ENCODE measurements around the gene ZBTB9. TPM values are rescaled to one million over a fixed set of nuclear protein-coding genes. Genes with fewer than 3 reads are reported as not detected.

Gene ZBTB9
- total RNA-seq, 1 experiment from 2014 or later = 18.1 TPM

- intact Hi-C loops (cut with micrococcal nuclease; ENCODE audit: unreplicated experiment) = no loop called here
- Mint-ChIP-seq H3K27me3 (ENCODE audit: unreplicated experiment) (peaks cover 8% of the 10 kb centered on the region), H3K36me3 (ENCODE audit: insufficient read depth, unreplicated experiment) (no peaks in the 10 kb centered on the region), H3K4me3 (ENCODE audit: low read depth, unreplicated experiment) (no peak overlapping the region), H3K27ac (ENCODE audit: unreplicated experiment) (no peak overlapping the region), H3K9me3 (ENCODE audit: low read depth, unreplicated experiment) (peaks cover 2% of the 10 kb centered on the region), H3K4me1 (ENCODE audit: low read depth, unreplicated experiment) (peaks cover 12% of the 10 kb centered on the region)
- no TSS peak for BruUV-seq (replicated peaks)
- no peak for TF ChIP-seq CTCF (IDR thresholded peaks at IDR 0.05; ENCODE audit: unreplicated experiment)
- no peak for DNase-seq
- CTCF ChIA-PET = interaction anchor here (0.7 kb wide), 1 partner anchor 74 kb away, joined by 3 read pairs; no protein-coding TSS in a partner anchor
These were observed 50.1 kb downstream of the ZBTB9 start for GRCh38 chr6:33504486-33504885.

GRCh38 chr6:33505548-33506370 lies 51.4 kb downstream of the ZBTB9 start:
- CTCF ChIA-PET = interaction anchor here (0.6 to 0.7 kb wide), 3 partner anchors 18 to 433 kb away, joined by 3 to 4 read pairs (median 4); no protein-coding TSS in a partner anchor
- H3K27me3 Mint-ChIP-seq (ENCODE audit: unreplicated experiment) = no peaks in the 10 kb centered on the region
- TF ChIP-seq CTCF (IDR thresholded peaks at IDR 0.05; ENCODE audit: unreplicated experiment) = no peak
- H3K4me1 Mint-ChIP-seq (ENCODE audit: low read depth, unreplicated experiment) = peaks cover 12% of the 10 kb centered on the region
- no peak for DNase-seq
- H3K36me3 Mint-ChIP-seq (ENCODE audit: insufficient read depth, unreplicated experiment) = no peaks in the 10 kb centered on the region
- no peak overlapping the region for H3K4me3 Mint-ChIP-seq (ENCODE audit: low read depth, unreplicated experiment)
- no peaks in the 10 kb centered on the region for H3K9me3 Mint-ChIP-seq (ENCODE audit: low read depth, unreplicated experiment)
- no peak overlapping the region for H3K27ac Mint-ChIP-seq (ENCODE audit: unreplicated experiment)
- intact Hi-C loops (cut with micrococcal nuclease; ENCODE audit: unreplicated experiment) = no loop called here
- BruUV-seq (replicated peaks) = no TSS peak

Small RNA genes within 50 kb of the gene (microRNA-seq; reads per million reads assigned to microRNA genes)
- not detected for gene MIR5004

Other genes with a start within 250 kb of the ZBTB9 start
- gene HSD17B8, start 249.9 kb upstream of the ZBTB9 start, total RNA-seq (2022) = 40.4 and 41.7 TPM in 2 replicates
- 53.9 and 58.9 TPM in 2 replicates for gene RING1, start 246.1 kb upstream of the ZBTB9 start, total RNA-seq (2022)
- 99.7 and 104 TPM in 2 replicates for gene VPS52, start 182.7 kb upstream of the ZBTB9 start, total RNA-seq (2022)
- gene RPS18, start 182.5 kb upstream of the ZBTB9 start, total RNA-seq (2022) = 2,667 and 2,688 TPM in 2 replicates
- 18.2 and 21.6 TPM in 2 replicates for gene B3GALT4, start 177.5 kb upstream of the ZBTB9 start, total RNA-seq (2022)
- 124 and 125 TPM in 2 replicates for gene WDR46, start 165.3 kb upstream of the ZBTB9 start, total RNA-seq (2022)
- gene PFDN6, start 165.0 kb upstream of the ZBTB9 start, total RNA-seq (2022) = 141 and 168 TPM in 2 replicates
- 138 and 154 TPM in 2 replicates for gene RGL2, start 155.6 kb upstream of the ZBTB9 start, total RNA-seq (2022)
- 443 and 488 TPM in 2 replicates for gene TAPBP, start 140.5 kb upstream of the ZBTB9 start, total RNA-seq (2022)
- 22.6 and 26.4 TPM in 2 replicates for gene ZBTB22, start 136.8 kb upstream of the ZBTB9 start, total RNA-seq (2022)
- 86.3 and 86.6 TPM in 2 replicates for gene DAXX, start 131.6 kb upstream of the ZBTB9 start, total RNA-seq (2022)
- 105 and 140 TPM in 2 replicates for gene KIFC1, start 62.8 kb upstream of the ZBTB9 start, total RNA-seq (2022)
- 62.4 and 68.3 TPM in 2 replicates for gene PHF1, start 43.6 kb upstream of the ZBTB9 start, total RNA-seq (2022)
- 170 and 172 TPM in 2 replicates for gene CUTA, start 36.5 kb upstream of the ZBTB9 start, total RNA-seq (2022)
- 18.8 and 24.9 TPM in 2 replicates for gene SYNGAP1, start 34.5 kb upstream of the ZBTB9 start, total RNA-seq (2022)
- gene BAK1, start 125.7 kb downstream of the ZBTB9 start, total RNA-seq (2022) = 31.6 and 44.1 TPM in 2 replicates
- 136 and 143 TPM in 2 replicates for gene ITPR3, start 166.7 kb downstream of the ZBTB9 start, total RNA-seq (2022)

Data from Calu3 (cell line).